Epithelial cell of prostate (primary cell): ENCODE data around the gene PARD3B.

Experiments
- DNase-seq: peaks from one replicate; pipeline ENCODE4 v3.0.0-alpha.2; 2011; ENCODE audit warnings: low read depth, low spot score
- H3K27ac ChIP-seq: fragments of 450-650 bp; 2 replicates; pipeline ENCODE4 v1.5.1; 2017; ENCODE audit warnings: mild to moderate bottlenecking

Gene PARD3B

DNA sequence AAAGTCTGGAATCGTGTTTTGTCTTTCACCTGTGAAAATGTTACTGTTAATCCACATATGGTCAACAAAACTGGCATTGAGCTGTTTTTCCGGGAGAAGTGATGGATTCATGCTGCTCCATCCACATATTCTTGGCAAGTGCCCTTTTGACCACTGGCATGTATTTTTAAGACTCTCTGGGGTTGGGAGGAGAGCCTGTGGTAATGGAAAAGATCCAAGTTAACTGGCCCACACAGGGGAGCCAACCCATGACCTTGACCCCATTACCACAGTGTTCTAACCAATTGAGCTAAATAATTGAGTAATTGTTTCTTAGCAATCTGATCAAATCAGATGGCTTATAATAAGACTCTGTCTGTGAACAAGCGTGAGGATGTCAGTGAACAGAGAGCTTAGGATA lies 840.8 kb downstream of the PARD3B start:
- DNase-seq, result no peak
- H3K27ac ChIP-seq, result no peak overlapping the region

DNA sequence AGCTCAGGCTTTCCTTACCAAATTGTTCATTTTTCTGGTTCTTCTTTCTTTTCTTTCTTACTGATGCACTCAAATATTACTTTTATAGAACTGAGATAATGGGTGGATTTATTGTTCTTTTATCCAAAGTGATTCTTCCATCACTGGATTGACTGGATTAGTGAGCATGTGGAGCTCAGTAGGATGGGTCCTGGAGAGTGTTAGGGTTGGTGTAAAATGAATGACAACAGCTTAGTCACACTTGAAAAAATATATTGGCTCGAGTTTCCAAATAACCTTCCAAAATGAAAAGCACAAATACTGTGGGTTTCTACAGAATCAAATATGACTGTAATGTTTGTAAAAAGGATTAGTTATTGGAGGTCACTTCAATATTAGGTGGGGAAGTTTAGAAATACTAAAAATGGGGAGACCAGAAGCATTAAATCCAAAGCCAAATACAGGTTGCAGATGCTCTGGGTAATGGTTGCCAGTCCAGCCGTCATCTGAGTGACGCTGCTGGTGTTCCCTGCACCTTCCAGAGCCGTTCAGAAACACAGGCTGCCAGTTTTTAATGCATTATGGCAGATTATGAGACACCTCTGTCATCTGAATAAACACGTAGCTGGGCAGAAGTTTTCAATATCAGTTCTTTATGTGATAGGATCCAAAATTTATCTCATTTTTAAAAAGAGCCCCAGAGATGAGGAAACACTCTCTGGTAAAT lies 842.2 kb downstream of the PARD3B start:
- no peak for DNase-seq
- no peak overlapping the region for H3K27ac ChIP-seq

DNA sequence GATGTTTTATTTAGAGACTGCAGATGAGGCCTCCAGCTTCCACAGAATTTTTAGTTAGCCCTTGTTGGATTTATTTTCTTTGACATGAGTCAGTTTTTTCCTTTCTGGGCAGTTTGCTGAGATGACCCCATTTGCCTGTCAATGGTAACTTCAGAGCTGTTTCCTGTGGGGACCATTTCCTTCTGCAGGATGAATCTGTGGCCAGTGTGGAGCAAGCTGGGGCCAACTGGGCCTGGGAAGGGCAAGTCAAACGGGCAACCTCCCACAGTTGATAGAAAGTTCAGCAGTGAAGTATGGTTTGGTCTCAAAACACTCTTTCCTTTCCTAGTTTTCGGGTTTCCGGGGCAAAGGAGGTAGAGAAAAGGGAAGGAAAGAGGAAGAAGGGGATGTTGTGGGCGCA lies 845.6 kb downstream of the PARD3B start:
- H3K27ac ChIP-seq, result no peak overlapping the region
- DNase-seq, result no peak

DNA sequence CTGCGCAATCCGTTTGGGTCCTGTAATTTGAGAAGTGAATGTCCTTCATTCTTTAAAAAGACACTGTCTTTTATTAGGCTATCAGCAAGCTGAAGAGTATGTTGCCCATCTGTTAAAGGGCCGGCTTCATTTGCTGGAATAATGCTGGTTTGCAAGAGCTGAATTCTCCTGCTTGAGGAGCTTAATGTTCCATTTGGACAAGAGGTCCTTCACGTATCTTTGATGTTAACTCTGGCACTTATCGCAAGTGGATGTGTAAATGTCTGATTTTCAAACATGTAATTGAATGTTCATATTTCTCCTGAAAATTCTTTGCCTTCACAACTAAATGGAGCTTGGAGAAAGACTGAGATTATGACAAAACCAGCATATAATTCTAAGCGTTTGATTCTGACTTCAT lies 856.2 kb downstream of the PARD3B start:
- no peak for DNase-seq
- H3K27ac ChIP-seq, result no peak overlapping the region

DNA sequence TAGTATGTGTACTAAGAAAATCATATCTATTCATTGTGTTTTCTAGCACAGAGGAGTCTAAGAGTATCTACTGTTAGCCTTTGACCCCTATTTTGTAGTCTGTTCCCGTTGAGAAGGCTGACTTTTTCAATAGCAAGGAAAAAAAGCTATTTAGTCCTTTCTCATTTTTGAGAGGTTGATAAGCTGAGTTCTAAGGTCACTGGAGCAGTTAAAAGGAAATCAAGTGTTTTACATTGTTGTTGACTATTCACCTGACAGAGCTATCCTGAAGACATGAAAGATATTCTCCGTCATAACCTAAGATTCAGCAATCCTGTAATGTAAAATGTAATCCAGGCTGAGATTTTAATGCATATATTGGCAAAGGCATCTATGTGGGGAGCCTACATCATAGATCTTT lies 856.7 kb downstream of the PARD3B start:
- no peak overlapping the region for H3K27ac ChIP-seq
- DNase-seq, result no peak

DNA sequence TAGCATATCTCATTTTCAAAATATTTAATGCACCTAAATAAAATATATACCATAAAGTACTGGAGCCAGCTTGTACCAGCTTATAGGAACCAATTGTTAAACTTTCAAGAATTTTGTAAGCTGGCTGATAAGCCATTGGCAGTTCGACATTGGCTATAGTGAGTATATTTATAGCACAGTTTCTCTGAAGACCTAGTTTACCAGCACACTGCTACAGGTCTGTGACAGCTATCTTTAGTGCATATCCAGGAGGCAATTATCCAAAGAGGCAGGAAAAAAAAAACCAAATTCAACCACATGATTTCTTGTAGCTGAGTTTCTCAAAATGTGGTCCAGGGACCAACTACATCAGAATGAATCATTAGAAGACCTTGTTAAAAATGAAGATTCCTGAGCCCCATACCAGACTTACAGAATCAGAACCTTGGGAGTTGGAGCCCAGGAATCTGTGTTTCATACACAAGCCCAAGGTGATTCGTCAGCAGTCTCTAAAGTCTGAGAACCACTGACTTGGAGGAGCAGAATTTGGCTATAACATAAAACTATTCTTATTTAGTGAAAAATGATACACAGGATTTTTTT lies 858.1 kb downstream of the PARD3B start:
- DNase-seq, result no peak
- no peak overlapping the region for H3K27ac ChIP-seq

DNA sequence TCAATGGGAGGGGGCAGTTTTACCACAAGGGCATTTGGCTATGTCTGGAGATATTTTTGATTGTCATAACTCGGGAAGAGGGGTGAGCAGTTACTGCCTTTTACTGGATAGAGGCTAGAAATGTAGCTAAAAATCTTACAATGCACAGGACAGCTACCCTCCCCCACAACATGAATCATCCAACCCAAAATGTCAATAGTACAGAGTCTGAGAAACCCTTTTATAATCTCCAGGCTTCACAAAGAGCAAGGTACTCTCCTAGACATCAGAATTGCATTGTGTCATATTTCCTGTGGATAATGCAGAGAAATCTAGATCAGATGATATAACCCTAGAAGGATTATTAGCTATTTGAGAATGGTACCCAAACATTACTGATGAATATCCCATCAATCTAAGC lies 859.9 kb downstream of the PARD3B start:
- no peak for DNase-seq
- no peak overlapping the region for H3K27ac ChIP-seq

DNA sequence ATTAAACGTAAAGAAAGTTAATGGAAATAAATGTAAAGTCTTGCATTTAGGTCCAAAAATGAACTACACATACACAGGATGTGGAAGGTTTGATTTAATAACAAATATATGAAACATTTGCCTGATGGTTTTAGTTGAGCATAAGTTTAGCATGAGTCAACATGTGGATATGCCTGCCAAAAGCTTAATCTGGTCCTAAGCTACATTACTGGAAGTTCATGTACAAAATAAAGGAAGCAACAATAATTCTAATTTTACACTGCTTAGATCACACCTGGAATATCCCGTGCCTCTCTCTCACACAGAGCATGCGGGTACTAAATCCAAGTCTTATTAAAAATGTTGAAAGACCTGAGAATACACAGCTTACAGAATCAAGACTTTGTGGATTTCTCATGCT lies 860.5 kb downstream of the PARD3B start:
- H3K27ac ChIP-seq, result no peak overlapping the region
- no peak for DNase-seq

DNA sequence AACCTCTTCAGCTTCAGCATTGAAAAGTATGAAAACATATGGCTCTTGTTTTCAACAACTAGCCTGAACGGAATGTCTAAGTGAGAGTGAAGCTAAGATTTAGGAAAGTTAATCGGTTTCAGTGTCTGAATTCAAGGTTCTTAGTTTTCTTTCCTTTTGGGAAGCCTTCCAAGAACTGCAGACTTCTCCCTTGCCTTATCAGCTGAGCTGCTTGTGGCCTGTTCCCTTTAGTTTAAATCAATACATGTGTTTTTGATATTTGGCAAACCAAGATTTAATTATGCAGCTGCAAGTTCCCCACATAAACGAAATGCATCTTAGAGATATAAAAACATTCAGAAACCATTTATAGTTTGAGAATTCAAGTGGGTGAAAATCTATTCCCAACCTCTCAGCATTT lies 862.7 kb downstream of the PARD3B start:
- DNase-seq, result no peak
- H3K27ac ChIP-seq, result no peak overlapping the region

DNA sequence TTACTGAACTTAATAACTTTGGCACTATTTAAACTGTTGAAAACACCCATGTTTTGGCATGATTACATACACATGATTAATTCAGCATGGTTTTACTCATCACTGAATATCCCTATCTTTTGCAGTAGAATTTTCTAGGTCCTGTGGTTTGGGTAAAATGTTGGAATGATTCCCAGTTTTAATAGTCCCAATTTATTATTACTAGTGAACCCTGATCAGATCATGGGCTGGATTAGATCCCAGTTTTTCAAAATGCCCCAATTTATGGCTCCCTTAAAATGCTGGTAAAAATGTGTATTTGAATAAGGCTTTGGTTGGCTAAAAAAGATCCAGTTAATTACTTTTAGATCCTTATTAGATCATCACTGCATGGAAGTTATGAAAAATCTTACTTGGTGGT lies 863.4 kb downstream of the PARD3B start:
- no peak overlapping the region for H3K27ac ChIP-seq
- DNase-seq, result no peak

DNA sequence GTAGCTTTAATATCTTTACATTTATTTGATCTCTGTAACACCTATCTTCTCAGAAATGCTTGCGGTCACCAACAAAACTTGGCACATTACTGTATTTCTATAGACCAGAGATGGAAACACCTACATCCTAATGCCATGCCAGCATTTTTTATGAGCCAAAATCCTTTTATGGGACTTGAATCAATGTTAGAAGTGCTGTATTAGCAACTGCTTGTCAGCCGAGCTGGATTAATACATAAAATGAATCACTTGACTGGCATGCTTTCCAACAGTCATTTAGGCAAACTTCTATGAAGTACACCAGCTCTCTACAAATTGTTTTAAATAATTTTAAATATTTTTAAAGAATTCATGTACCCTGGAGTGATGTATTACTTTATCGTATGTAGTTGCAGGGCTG lies 864.1 kb downstream of the PARD3B start:
- H3K27ac ChIP-seq, result no peak overlapping the region

DNA sequence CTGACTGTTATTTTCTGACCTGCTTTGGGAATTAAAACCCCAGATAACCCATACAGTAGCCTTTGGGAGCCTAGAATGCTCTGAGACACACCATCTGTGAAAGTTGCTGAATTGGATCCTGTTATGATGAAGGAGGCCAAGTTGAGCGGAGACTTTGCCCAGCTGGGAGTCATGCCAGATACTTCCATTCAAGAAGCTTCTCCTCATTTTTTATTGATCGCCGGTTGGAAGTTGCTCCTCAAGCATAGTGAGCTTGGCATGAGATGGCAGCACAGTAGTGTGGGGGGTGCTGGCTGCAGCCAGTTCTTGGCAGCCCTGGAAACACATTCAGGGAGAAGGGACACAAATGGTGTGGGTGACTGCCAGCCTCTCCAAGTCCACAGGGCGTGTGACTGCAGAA lies 866.3 kb downstream of the PARD3B start:
- no peak for DNase-seq

More for the DNA sequence above, 864.1 kb downstream of the PARD3B start:
- no peak for DNase-seq

DNA sequence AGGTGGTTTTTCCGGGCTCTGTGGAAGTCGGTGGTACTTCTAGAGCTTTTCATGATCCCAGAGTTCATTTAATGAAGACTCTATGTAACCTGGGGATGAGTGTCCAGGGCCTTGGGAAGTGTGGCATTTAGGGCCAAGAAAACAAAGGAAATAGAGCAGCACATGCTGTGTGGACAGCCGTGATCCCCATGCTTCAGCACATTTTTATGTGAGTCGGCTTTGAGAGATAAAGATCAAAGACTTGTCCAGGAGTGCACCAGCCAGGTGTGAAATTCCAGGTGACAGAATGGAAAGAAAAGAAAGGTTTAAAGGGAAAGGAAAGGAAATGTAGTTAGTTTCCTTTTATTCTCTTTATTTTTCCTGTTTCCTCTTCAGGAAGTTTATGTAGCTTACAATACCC lies 879.1 kb downstream of the PARD3B start:
- H3K27ac ChIP-seq, result no peak overlapping the region

More for the DNA sequence above, 866.3 kb downstream of the PARD3B start:
- no peak overlapping the region for H3K27ac ChIP-seq

DNA sequence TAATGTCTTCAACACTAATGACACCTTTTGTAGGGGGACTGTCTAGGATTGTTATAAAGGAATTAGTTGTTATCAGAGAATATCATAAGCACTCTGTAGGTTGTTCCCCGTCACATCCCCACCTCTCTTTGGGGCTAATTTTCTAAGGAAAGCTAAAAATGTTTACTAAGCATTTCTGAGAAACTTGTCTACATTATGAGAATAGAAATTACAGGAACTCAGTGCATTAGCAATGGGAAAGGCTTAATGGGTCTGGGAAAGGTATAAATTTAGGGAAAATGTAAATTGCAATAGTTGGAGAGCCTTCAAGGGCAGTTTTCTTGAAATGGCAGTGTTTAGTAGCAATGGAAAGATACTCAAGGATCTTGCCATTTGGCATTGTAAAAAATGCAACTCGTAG lies 879.8 kb downstream of the PARD3B start:
- no peak for DNase-seq
- no peak overlapping the region for H3K27ac ChIP-seq

More for the DNA sequence above, 879.1 kb downstream of the PARD3B start:
- no peak for DNase-seq

DNA sequence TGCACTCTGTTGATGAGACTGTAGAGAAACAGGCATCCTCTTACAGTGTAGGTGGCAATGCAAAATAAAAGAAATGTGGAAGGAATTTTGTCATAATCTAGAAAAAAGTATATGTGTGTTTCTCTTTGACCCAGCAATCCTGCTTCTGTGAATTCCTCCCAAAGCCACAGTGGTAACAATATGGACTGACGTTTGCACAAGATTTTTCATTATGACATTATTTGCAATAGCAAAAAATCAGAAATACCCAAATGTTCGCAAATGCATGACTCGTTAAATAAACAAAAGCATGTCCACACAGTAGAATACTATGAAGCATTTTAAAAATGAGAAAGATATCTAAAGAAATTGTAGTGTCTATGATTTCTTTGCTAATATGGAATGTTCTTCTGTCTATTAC lies 881.8 kb downstream of the PARD3B start:
- no peak for DNase-seq
- H3K27ac ChIP-seq, result no peak overlapping the region

DNA sequence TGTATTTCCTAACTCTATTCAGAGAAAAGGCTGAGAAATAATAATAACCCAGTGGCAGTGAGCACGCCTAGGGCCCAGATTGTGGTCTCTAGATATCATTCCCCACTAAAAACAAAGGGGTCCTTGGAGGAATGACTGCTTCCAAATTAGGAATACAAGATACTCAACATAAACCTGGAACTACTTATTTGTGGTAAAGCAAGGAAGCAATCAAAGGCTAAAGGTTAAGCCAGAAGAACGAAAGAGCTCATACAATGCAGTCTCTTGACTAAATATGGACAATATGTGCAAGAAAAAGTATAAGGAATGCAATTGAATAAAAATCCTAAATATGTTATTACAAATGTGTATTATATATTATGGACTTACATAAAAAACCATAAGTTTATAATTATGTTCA lies 883.5 kb downstream of the PARD3B start:
- no peak for DNase-seq
- no peak overlapping the region for H3K27ac ChIP-seq

DNA sequence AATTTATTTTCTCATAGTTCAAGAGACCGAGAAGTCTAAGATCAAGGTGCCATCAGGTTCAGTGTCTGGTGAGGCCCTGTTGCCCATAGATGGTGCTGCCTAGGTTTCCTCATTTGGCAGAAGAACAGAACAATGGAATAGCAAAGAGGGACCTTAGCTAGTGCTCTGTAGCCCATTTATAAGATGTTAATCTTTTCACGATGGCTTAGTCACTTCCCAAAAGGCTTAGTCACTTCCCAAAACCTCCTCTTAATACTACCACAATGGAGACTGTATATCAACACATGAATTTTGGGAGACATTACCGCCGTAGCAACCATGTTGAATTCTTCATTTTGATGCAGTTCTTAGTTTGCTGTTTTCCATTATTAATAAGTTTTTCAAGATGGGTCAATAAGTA lies 890.7 kb downstream of the PARD3B start:
- H3K27ac ChIP-seq, result no peak overlapping the region
- DNase-seq, result no peak

DNA sequence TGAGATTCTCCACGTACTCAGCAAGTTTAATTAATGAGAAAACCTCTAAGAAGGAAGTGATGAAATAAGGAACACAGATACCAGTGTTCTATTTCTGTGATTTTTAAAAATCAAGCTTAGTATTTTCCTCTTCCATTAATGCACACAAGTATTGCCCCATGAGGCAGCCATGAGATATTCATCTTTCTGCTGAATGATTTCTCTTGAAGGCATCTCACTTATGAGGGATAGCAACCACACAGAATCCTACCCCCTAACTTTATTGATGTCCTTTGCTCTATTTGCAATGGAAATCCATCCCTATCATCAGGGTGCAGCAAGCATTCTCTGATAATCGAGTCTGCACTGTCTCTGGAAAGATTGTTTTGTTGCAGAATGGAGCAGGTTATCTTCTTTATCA lies 893.0 kb downstream of the PARD3B start:
- DNase-seq, result no peak
- no peak overlapping the region for H3K27ac ChIP-seq

DNA sequence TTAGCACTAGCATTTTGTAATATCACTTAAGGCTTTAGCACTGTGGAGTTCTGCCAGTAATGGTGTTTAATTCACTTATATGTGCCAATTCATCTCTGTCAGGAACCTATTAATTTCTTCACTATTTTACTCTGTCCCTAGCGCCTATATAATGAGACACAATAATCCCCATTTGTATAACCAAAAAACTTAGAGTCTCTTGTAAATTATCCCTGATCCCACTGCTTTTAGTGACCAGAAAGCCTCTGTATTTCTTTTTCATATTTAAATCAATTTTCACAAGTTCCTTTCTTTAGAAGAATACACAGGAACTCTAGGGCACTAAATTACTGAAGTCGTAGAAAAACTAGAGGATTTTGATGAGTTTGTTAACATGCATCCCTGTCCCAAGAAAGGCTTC lies 894.3 kb downstream of the PARD3B start:
- DNase-seq, result no peak
- H3K27ac ChIP-seq, result no peak overlapping the region

DNA sequence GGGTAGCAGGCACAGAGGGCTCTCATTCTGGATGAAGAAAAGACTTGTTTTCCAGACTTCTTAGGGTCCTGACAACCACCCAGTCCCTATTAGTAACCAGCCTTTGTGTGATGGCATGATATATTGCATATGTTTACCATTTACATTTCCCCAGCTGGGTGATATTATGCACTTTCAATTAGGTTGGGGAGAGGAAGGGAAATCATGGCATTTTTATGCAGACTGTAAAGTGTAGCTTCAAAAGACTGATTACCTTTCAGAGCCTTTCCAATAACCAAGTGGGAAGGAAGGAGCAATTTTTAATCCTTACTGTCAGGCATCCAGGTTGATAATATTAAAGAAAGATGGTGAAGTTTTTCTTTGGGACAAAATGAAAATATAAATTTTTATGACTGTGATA lies 896.2 kb downstream of the PARD3B start:
- H3K27ac ChIP-seq, result no peak overlapping the region
- DNase-seq, result no peak

DNA sequence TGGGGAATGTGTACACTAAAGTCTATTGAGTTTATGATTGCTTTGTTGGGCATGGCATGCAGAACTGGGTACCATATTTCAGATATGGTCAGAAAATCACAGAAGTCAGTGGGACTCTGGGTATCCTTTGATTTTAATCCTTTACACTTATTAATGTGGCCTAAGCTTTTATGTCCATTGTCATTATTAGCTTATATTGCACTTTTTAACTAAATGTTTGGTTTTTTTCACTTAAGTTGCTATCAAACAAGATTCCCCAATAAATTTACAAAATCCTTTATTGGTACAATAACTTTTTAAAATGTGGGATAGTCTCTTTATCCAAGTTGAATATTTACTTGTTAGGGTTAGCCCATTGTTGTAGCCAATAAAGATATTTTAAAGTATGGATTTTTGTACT lies 902.9 kb downstream of the PARD3B start:
- no peak for DNase-seq
- no peak overlapping the region for H3K27ac ChIP-seq

DNA sequence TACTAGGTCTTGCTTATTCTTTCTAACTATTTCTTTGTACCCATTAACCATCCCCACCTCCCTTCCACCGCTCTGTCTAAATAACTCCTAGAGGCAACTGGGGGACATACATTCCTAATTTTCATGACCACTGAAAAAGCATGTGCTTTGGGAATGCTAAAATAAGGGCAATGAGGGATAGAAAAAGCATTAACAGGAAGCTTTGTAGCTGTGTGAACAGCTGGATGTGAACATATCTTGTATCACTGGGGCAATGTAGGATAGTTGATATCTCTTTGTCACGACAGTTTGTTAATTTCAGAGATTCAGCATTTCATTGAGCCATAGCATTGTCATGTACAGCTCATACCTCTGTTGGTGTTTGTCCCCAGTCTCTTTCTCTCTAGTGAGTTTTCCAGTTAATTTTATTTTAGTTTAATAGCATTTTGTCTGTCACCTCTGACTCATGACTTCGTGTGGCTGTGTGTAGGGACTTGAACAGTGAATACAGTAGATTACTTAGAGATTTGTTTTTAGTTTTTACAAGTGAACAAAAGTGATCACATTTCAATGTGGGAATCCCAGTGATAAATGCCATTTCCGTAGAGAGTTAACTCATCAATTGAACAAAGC lies 906.7 kb downstream of the PARD3B start:
- no peak overlapping the region for H3K27ac ChIP-seq
- no peak for DNase-seq
